PC-9 (cell line): ENCODE measurements around the gene GYS1. TPM values are rescaled to one million over a fixed set of nuclear protein-coding genes. Genes with fewer than 3 reads are reported as not detected.

Experiments
- BruUV-seq: library from RNA; stranded (reverse); fragments of 400-500 nt; replicated peaks from 2 replicates; lab custom pipeline; 2021; lab: Mats Ljungman, UMichigan
- CTCF ChIA-PET: fragments of 300-600 bp; sonication (Branson Sonifier 250); formaldehyde crosslinking; loops from one replicate; lab custom pipeline; 2022; ENCODE audit warnings: antibody characterized with exemption; lab: Charles Lee
- POLR2A ChIA-PET: fragments of 300-600 bp; sonication (Branson Sonifier 250); formaldehyde crosslinking; loops from one replicate; lab custom pipeline; 2022; ENCODE audit warnings: antibody characterized with exemption; ENCODE audit not compliant: unreplicated experiment; lab: Charles Lee
- DNase-seq, 2 experiments: peaks; one replicate each; pipeline versions ENCODE4 v3.0.0 to v3.0.0-alpha.2; 2015 to 2022; ENCODE audit warnings: mixed read lengths in 1 of 2
- H2AFZ ChIP-seq: fragments of 200-600 bp; sonication (generic); 2 replicates; pipeline ENCODE4 v1.8.1; 2017; ENCODE audit warnings: antibody characterized with exemption
- H3F3A ChIP-seq: fragments of 200-600 bp; sonication (generic); 2 replicates; pipeline ENCODE4 v1.8.1; 2017; ENCODE audit warnings: antibody characterized with exemption, mild to moderate bottlenecking, low read depth; ENCODE audit not compliant: insufficient read depth
- H3K27ac ChIP-seq: fragments of 200-600 bp; sonication (generic); 2 replicates; pipeline ENCODE4 v1.6.1; 2016; ENCODE audit warnings: mixed run types
- H3K27me3 ChIP-seq: fragments of 200-600 bp; sonication (generic); 2 replicates; pipeline ENCODE4 v1.6.1; 2016; ENCODE audit warnings: low read depth, mixed run types; ENCODE audit not compliant: insufficient read depth
- H3K36me3 ChIP-seq: fragments of 200-600 bp; sonication (generic); 2 replicates; pipeline ENCODE4 v1.6.1; 2016; ENCODE audit warnings: low read depth, mixed run types
- H3K4me1 ChIP-seq: fragments of 200-600 bp; sonication (generic); replicated peaks from 2 replicates; pipeline ENCODE4 v1.6.1; 2016; ENCODE audit warnings: mixed run types; ENCODE audit not compliant: insufficient read depth
- H3K4me2 ChIP-seq: fragments of 200-600 bp; sonication (generic); 2 replicates; pipeline ENCODE4 v1.6.1; 2017; ENCODE audit warnings: mixed run types
- H3K4me3 ChIP-seq: fragments of 200-600 bp; sonication (generic); 2 replicates; pipeline ENCODE4 v1.6.1; 2016; ENCODE audit warnings: mixed run types
- H3K79me2 ChIP-seq: fragments of 200-600 bp; sonication (generic); 2 replicates; pipeline ENCODE4 v1.6.1; 2017; ENCODE audit warnings: low read depth, mixed run types
- H3K9me2 ChIP-seq: fragments of 200-600 bp; sonication (generic); 2 replicates; pipeline ENCODE4 v1.8.1; 2017; ENCODE audit warnings: mild to moderate bottlenecking; ENCODE audit not compliant: insufficient read depth
- H3K9me3 ChIP-seq: fragments of 200-600 bp; sonication (generic); 2 replicates; pipeline ENCODE4 v1.8.1; 2016; ENCODE audit warnings: low read depth; ENCODE audit not compliant: insufficient read depth
- H4K20me1 ChIP-seq: fragments of 200-600 bp; sonication (generic); 2 replicates; pipeline ENCODE4 v1.8.1; 2017; ENCODE audit not compliant: insufficient read depth
- CTCF ChIP-seq: fragments of 200-600 bp; sonication (generic); conservative IDR thresholded peaks from 2 replicates; pipeline ENCODE4 v1.6.1; 2017; ENCODE audit warnings: mixed run types, antibody characterized with exemption, mild to moderate bottlenecking, moderate library complexity
- EZH2 ChIP-seq: fragments of 200-600 bp; sonication (generic); IDR thresholded peaks from 2 replicates; pipeline ENCODE4 v1.8.0; 2017; ENCODE audit warnings: antibody characterized with exemption, low read depth
- intact Hi-C: fragments of 100-400 bp; cut with micrococcal nuclease; formaldehyde crosslinking; loops from one replicate; pipeline ENCODE4 v1.10.0; 2022; ENCODE audit not compliant: unreplicated experiment
- total RNA-seq: library from RNA; stranded (reverse); gene quantifications from 2 replicates; pipeline ENCODE4 v1.2.3, GENCODE V29; 2021

Gene GYS1
- total RNA-seq, 1 experiment from 2014 or later: 54.2 TPM

GRCh38 chr19:48963371-48964204 lies 29.5 kb downstream of the GYS1 start:
- Histone ChIP-seq H3K4me3 (peak overlapping the region; percentile 84), H3K27ac (peak overlapping the region; percentile 95), H4K20me1 (peaks cover 22% of the 10 kb centered on the region), H3K36me3 (peaks cover 18% of the 10 kb centered on the region), H2AFZ (no peak overlapping the region), H3K4me1 (peaks cover 39% of the 10 kb centered on the region), H3K79me2 (peaks cover 33% of the 10 kb centered on the region), H3K9me3 (no peaks in the 10 kb centered on the region), H3K9me2 (no peaks in the 10 kb centered on the region), H3F3A (peaks cover 78% of the 10 kb centered on the region), H3K27me3 (no peaks in the 10 kb centered on the region), H3K4me2 (peak overlapping the region; percentile 96)
- ChIA-PET CTCF (interaction anchor here (0.6 to 0.7 kb wide), 2 partner anchors 45 to 124 kb away, joined by 3 read pairs; no protein-coding TSS in a partner anchor), POLR2A (interaction anchor here (0.5 to 0.7 kb wide), 9 partner anchors 30 to 479 kb away, joined by 3 to 9 read pairs (median 4); partner anchors contain the start of gene RUVBL2)
- TF ChIP-seq EZH2 (no peak), CTCF (no peak)
- peak; percentile 69 to 87 for DNase-seq
- intact Hi-C loops: loop anchor here (2.0 to 10.0 kb wide), 3 partner anchors 29 to 479 kb away; partner anchors contain the start of genes GYS1, HSD17B14 and RUVBL2
- BruUV-seq: no TSS peak

DNA sequence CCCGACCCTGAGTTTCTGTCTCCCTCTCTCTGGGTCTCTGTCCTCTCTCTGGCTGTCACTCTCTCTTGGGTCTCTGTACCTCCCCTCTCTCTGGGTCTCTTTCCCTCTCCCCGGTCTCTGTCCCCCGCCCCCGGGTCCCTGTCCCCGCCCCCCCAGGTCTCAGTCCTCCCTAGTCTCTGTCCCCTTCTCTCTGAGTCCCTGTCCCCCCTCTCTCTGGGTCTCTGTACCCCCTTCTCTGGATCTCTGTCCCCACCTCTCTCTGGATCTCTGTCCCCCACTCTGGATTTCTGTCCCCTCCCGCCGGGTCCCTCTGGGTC lies 30.3 kb downstream of the GYS1 start:
- Histone ChIP-seq H3K4me2 (peak overlapping the region; percentile 96), H3F3A (peaks cover 78% of the 10 kb centered on the region), H3K27me3 (no peaks in the 10 kb centered on the region), H2AFZ (no peak overlapping the region), H4K20me1 (peaks cover 22% of the 10 kb centered on the region), H3K9me3 (no peaks in the 10 kb centered on the region), H3K4me3 (peak overlapping the region; percentile 84; the same call in 1 of the 2 replicates), H3K36me3 (peaks cover 20% of the 10 kb centered on the region), H3K79me2 (peaks cover 33% of the 10 kb centered on the region), H3K9me2 (no peaks in the 10 kb centered on the region), H3K4me1 (peaks cover 38% of the 10 kb centered on the region), H3K27ac (peak overlapping the region; percentile 95)
- CTCF ChIA-PET: no interaction called here
- TF ChIP-seq CTCF: no peak
- TF ChIP-seq EZH2: no peak
- intact Hi-C loops: loop anchor here (1.0 to 10.0 kb wide), 3 partner anchors 88 to 478 kb away; partner anchors contain the start of gene HSD17B14
- no TSS peak for BruUV-seq
- POLR2A ChIA-PET: interaction anchor here (0.5 to 1.0 kb wide), 6 partner anchors 29 to 120 kb away, joined by 3 to 12 read pairs (median 4); partner anchors contain the start of genes DHDH, GYS1 and RUVBL2
- no peak for DNase-seq

- ChIA-PET POLR2A (interaction anchor here (0.5 to 1.1 kb wide), 13 partner anchors 19 to 345 kb away, joined by 3 to 26 read pairs (median 5); partner anchors contain the start of genes DHDH, GYS1, NUCB1 and RUVBL2), CTCF (no interaction called here)
- intact Hi-C loops: loop anchor here (1.0 to 10.0 kb wide), 3 partner anchors 87 to 477 kb away; partner anchors contain the start of gene HSD17B14
- H3K4me2 ChIP-seq: peak overlapping the region; percentile 96
- no peak overlapping the region for H2AFZ ChIP-seq
- TF ChIP-seq EZH2 (no peak), CTCF (no peak)
- peaks cover 78% of the 10 kb centered on the region for H3F3A ChIP-seq
- no peaks in the 10 kb centered on the region for H3K9me2 ChIP-seq
- H3K4me1 ChIP-seq: peaks cover 33% of the 10 kb centered on the region
- peaks cover 28% of the 10 kb centered on the region for H3K79me2 ChIP-seq
- TSS peak; percentile 20 for BruUV-seq
- H3K27me3 ChIP-seq: no peaks in the 10 kb centered on the region
- peak overlapping the region; percentile 84; the same call in 1 of the 2 replicates for H3K4me3 ChIP-seq
- peaks cover 18% of the 10 kb centered on the region for H4K20me1 ChIP-seq
- peak overlapping the region; percentile 95 for H3K27ac ChIP-seq
- peak; percentile 72 to 86 for DNase-seq
- peaks cover 22% of the 10 kb centered on the region for H3K36me3 ChIP-seq
- no peaks in the 10 kb centered on the region for H3K9me3 ChIP-seq
These were observed 30.9 kb downstream of the GYS1 start for GRCh38 chr19:48962029-48962848.
